ENCODE data around the gene FILIP1L.

FILIP1L gene

DNA sequence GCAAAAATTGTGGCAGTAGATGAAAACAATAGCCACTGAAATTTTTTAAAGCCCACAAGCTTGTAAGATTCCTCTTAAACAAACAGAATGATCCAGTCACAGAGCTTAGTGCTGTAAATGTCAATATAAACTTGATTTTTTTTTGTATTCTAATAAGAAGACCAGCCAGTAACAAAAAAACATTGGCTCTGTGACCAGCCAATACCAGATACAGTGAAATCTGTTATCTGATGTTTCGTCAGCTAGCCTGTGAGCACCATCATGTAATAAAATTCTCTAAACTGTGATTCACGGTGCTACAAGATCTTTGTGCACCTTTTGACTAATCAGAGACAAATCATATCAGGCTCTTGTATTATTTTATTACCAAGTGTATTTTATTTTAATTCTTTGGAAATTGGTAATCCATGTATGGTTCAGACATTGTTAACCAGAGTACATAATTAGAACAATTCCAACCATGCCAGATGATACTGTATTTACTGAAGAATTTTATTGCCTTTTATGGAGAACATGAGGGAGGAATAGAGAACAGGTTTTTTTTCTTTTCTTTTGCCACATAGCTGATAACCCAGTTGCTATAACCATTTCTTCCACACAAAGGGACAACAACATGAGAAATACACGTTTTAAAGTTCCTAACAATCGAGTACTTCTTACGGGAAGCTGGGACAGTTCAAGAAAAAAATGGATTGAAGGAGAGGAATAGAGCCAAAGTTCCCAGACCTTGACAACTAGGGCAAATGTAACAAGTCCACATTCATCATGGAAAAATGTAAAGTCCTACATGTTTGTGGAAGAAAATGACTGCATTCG lies 71.9 kb downstream of the FILIP1L start:
- DNase-seq (ENCODE audit: low read depth) = no peak

GRCh38 chr3:100041328-100041749 lies 73.0 kb downstream of the FILIP1L start:
- DNase-seq (ENCODE audit: low read depth) = no peak

DNA sequence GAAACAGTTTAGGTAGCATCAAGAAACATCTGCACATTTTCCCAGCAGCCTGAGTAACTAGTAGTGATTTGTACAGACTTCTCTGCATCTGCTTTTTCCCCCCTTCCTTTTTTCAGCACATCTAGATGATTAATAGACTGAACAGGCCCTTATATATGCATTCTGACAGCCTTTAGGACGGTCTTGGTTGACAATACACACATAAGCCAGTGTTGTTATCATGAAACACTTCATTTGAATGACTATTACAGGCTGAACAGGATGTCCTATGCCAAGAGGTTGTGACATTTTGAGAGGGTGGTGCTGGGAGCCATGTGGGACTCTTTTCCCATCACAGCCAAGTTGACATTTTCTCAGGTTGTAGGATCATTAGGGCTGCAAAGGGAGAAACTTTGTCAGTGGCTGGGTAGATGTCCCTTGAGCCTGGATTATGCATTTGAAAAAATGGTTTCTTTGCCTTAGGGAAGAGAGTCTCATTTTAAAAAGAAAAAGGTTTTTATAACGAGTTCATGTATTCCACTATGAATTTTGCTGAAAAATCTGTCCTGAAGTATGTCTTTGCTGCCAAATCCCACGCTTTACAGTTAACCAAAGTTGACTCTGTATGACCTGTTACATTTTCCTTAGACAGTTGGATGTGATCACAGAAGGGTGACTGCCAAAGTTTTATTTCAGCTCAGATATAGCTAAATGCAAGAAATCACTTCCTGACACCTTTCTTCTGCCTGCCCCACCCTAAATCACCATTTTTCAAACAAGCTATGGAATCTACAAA lies 73.7 kb downstream of the FILIP1L start:
- no peak for DNase-seq (ENCODE audit: low read depth)

GRCh38 chr3:100039075-100039474 lies 75.2 kb downstream of the FILIP1L start:
- no peak for DNase-seq (ENCODE audit: low read depth)

DNA sequence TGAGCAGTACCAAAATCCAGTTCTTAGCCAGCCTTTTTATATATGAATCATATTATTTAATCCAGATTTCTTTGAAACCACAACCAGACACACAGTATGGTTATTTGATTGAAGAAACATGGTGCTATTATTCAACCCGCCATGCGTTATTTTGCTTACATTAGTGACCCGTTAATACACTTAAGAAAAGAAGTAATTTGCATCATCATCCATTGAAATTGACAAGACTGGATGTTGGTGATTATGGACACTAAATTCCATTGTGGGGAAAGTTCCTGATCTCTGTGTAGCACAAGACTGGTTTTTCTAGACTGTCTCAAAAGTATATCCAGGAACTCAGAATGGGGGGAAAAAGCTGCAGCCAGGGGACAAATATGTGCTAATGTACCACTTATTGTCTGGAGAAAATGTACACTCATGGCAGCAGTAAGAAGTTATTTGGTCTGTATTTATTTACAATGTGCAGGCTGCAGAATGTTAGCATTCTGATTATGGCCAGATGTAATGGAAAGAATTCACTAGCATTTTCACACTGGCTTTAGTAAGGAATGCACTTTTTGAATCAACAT lies 80.3 kb downstream of the FILIP1L start:
- no peak for DNase-seq (ENCODE audit: low read depth)

GRCh38 chr3:100033184-100033583 lies 81.1 kb downstream of the FILIP1L start:
- no peak for DNase-seq (ENCODE audit: low read depth)

DNA sequence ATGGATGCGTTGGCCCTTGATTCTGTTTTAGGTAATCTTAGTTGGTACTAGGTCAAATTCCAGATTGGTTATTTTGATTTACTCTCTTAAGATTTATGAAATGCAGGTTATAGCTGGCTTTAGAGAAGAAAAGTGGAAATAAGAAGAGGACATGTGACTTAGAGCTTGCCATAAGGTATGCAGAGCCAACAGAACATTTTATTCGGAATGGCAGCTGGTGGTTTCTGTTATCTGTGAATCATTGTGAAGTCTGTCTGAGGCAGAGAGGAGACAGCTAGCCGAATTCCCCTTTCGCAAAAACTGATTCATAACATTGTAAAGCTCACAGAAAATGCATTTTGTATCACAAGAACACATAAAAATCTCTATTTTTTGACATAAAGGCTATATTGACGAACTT lies 82.1 kb downstream of the FILIP1L start:
- DNase-seq (ENCODE audit: low read depth) = no peak

GRCh38 chr3:100030914-100031425 lies 83.3 kb downstream of the FILIP1L start:
- no peak for DNase-seq (ENCODE audit: low read depth)

DNA sequence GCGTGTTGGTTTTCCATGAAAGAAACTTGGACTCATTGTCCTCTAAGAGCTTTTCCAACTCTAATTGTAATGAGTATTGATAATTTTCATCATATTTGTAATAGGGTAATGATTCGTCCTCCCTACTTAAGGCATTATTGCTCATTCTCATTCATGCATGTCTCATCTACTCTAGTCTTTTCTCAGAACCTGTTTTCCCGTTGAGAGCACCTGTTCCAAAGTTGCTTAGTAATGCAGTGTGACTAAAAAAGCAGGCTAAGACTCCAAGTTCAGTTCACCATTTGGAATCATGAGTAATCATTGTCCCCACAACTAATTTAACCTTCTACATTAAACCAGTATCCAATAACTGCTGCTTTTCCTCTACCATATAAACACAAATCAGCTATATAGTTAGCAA lies 84.0 kb downstream of the FILIP1L start:
- DNase-seq (ENCODE audit: low read depth) = no peak

DNA sequence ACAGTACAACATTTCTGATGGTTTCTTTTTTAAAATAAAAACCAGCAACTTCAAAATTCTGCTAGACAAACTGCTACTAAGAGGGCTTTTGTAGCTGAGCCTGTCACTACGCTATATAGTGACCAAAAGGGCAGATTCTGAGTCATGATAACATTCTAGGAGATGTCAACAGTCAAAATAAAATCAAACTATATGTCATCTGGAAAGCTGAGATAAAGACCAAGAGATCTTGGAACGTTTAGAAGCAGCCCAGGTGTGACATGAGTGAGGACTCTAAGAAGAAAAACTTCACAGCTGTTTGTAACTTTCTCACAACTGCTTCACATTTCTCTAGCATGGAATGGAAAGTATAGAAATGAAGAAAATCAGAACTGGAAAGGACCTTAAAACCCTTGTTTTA lies 84.6 kb downstream of the FILIP1L start:
- no peak for DNase-seq (ENCODE audit: low read depth)

DNA sequence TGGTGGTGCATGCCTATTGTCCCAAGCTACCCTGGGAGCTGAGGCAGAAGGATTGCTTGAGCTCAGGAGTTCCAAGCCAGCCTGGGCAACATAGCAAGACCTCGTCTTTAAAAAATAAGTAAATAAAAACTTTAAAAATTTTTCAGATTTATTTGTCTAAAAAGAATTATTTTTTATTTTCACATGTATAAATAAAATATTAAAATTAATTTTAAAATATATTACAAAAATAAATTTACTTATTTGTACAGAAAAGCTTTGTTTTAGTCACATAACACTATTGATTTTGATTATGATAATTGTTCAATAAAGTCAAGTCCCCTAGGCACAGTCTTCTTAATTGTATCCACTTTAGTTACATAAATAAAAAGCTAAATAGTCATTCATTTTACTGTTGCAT lies 85.2 kb downstream of the FILIP1L start:
- no peak for DNase-seq (ENCODE audit: low read depth)

DNA sequence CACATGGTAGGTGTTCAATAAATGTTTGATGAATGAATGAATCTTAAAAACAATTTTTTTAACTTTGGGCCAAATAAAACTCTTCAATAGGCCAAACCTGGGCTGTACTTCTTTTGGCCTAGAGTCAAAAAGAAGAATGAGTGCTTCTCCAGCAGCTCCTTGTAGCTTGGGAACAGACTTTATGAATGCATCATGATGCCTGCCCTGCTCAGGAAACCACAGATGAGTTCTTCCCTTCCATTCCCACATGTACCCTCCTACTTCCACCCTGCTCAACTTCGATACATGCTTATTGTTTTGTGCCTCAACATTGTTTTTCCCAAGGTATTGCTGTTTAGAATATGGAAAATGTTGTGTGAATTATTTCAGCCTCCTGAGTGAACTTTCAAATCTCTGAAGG lies 87.0 kb downstream of the FILIP1L start:
- DNase-seq (ENCODE audit: low read depth) = no peak

- no peak for DNase-seq (ENCODE audit: low read depth)
Measured at GRCh38 chr3:100024520-100025303, 89.6 kb downstream of the FILIP1L start.

DNA sequence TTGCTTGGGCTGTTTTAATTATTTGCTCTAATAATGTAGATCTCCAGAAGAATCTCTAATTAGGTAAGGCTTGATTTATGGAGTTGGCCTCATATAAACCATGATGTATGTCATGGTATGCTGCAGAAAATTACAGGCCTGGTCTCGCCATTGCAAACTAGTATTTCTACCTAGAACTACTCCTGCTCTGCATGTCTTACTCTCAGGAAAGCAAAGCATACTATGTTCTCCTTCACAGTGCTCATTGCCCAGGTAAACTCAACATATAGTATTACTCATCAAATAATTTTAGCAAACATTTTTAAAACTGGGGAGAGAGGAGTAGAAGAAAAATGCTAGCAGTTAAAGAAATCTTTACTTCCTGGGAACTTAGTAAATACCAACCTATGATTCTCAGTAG lies 90.7 kb downstream of the FILIP1L start:
- DNase-seq (ENCODE audit: low read depth) = no peak

DNA sequence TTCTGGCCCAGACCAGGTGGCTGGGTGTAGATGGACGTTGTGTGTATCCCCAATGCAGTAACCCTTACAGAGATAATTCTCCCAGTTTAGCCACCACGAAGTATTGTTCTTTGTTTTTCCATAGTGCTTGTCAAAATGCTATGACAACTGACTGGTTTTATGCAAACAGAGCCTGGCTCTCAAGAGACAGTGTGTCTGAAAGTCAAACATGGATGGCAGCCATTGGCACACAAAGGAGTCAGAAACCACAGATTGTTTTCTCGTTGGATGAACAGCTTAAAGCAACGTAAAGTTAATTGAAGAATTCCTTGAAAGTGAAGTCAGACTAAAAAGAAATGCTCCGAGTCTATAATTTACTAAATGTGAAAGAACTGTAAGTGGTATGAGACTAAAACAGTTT lies 91.2 kb downstream of the FILIP1L start:
- no peak for DNase-seq (ENCODE audit: low read depth)

DNA sequence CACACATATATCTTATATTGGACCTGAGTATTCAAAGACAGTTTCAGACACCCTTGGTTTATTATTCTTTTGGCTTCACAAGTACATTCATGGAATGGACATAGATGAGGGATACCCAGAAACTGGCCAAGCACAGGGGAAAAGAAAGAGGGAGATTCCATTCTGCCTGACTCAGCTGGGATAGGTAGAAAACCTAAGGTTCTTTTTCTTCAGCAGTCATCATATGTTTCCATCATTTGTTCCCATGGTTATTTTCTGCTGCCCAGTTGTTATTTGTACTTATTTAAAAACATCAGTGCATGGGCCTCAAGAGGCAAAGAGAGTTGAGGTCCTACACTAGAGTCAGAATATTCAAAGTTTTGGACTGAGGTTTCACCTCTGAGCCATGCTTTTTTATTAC lies 91.8 kb downstream of the FILIP1L start:
- no peak for DNase-seq (ENCODE audit: low read depth)

DNA sequence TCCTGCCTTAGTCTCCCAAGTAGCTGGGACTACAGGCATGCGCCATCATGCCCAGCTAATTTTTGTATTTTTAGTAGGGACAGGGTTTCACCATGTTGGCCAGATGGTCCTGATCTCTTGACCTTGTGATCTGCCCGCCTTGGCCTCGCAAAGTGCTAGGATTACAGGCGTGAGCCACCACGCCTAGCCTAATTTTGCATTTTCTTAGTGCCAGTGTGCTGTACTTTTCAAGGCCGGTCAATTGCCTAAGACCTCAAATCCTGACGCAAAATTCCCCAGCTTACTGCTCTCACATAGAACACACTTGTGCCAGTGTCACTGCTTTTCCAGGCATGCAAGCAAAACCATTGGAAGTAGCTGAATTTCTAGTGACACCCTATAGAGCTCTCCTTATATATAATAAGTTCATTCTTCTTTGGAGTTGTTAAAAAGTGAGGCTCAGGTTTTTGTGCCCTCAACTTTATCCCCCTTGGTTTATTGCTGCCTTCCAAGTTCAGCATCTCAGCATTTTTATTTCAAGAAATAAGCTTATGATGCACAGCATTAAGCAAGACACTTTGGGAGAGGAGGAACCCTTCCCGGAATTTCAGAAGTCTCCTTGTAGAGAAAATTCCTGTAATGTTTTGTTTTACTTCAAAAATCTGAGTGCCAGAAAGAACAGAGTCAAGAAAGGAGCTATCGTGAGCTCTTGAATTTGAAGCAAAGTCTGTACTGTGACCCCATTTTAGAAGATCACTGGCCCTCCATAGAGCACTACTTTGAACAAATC lies 93.2 kb downstream of the FILIP1L start:
- DNase-seq (ENCODE audit: low read depth) = no peak

DNA sequence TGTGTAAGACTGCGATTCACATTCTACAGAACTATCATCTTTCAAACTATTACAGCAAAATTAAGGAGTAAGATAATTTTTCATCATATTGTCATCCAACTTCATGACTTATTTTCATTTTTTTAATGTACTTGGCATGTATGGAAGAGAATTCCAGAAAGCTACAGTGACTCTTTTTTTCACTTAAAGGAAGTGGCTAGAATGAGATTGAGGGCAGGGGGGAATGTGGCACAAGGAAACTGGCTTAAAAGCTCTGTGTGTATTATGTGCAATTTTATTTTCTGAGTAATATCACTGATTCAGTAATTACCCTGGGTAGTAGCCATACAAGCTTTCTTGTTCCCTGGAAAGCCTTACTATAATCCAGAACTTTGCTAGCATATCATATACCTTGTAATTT lies 94.6 kb downstream of the FILIP1L start:
- no peak for DNase-seq (ENCODE audit: low read depth)

DNA sequence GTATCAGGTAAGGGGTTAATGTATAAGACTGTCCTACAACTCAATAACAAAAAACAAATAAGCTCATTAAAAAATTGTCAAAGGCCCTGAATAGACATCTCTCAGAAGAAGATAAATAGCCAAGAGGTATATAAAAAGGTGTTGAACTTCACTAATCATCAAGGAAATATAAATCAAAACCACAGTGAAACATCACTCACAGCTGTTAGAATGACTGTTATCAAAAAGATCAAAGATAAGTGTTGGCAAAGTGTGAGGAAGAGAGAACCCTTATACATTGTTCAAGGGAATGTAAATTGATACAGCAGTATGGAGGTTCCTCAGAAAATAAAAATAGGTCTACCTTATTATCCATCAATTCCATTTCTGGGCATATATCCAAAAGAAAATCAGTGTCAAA lies 95.5 kb downstream of the FILIP1L start:
- DNase-seq (ENCODE audit: low read depth) = no peak

- DNase-seq (ENCODE audit: low read depth) = no peak
Measured at GRCh38 chr3:100010087-100010417, 104.2 kb downstream of the FILIP1L start.

DNA sequence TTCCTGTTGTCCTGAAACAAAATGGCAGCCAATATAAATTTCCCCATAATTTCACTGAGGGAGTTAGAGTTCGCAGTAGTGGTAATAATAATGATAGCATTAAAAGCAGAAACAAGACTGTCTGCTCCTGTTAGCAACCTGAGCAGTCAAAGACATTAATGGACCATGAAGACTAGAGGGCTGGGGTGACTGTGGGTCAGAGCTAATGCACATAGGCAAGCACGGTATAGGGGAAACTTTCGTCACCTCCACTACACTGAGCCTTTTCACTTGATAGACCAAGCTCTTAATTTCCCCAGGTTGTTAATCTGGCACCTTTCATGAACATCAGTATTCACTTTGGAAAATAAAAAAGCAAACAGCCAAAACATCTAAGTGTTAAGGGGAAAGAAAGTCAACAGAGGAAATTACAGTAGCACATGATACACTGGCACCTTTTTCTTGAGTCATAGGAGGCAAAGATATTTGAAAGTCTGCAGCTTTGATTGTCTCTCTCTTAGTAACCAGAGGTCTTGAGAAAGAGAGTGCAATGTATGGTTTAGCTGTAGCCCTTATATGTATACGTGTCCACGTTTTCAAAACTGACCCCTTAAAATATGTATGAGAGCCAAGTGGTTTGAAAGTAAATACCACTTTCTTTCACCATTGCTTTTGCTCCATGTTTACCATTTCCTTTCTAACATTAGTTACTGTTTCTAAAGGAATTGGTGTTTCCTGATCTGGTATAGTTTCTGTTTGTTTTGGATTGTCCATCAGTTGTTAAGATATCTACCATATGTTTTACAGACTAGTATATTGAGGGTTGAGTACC lies 104.8 kb downstream of the FILIP1L start:
- no peak for DNase-seq (ENCODE audit: low read depth)
